Measurements from ENCODE around the gene AUTS2. TPM values are rescaled to one million over a fixed set of nuclear protein-coding genes. Genes with fewer than 3 reads are reported as not detected.

AUTS2 gene
- total and polyA plus RNA-seq, 9 of the 15 experiments (the other 6 are each of a cell fraction or from before 2014, with no cell fraction given), result 0.58 TPM; not detected in 8

DNA sequence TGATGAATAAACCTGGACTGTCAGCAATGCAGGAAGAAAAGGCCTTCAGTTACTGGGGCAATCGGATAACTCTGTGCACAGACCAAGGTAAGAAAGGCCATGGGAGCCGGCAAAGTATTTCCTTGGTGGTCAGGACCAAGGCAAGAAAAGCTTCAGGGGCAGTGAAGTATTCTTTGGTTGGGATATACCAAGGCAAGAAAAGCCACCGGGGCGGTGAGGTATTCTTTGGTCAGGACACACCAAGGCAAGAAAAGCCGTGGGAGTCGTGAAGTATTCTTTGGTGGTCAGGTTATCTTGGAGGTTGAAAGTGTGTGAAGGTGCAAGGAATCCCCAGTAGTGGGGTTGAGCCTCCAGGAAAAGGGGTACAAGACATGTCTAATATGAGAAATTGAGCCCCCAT lies 1238.7 kb downstream of the AUTS2 start (continued):
- no peak for TF ChIP-seq ZNF707 (CRISPR knock-in tag; conservative IDR thresholded peaks at IDR 0.05)
- TF ChIP-seq, protein P1, sequence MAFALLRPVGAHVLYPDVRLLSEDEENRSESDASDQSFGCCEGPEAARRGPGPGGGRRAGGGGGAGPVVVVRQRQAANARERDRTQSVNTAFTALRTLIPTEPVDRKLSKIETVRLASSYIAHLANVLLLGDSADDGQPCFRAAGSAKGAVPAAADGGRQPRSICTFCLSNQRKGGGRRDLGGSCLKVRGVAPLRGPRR (CRISPR knock-in tag; IDR thresholded peaks at IDR 0.05), result no peak
- TF ChIP-seq MECOM (CRISPR knock-in tag; IDR thresholded peaks at IDR 0.05), result no peak
- TF ChIP-seq EP400 (IDR thresholded peaks at IDR 0.05), result no peak
- TF ChIP-seq ZNF583 (CRISPR knock-in tag; IDR thresholded peaks at IDR 0.05), result no peak

- CTCF ChIA-PET (ENCODE audit: low intra/inter-chr PET ratio), result no interaction called here
These were observed 1239.3 kb downstream of the AUTS2 start for GRCh38 chr7:70837589-70837988.

More at GRCh38 chr7:70837589-70837988, 1239.3 kb downstream of the AUTS2 start:
- POLR2A ChIA-PET, result interaction anchor here (0.5 kb wide), 1 partner anchor 523 kb away, joined by 3 read pairs; no protein-coding TSS in a partner anchor
- no peak overlapping the region for H2AFZ ChIP-seq (ENCODE audit: low read depth, low read length)
- H4K20me1 ChIP-seq (replicated peaks; ENCODE audit: control insufficient read depth, insufficient read depth, low read length), result no peaks in the 10 kb centered on the region
- H3K9me1 ChIP-seq (ENCODE audit: control insufficient read depth, insufficient read depth, low read length), result no peaks in the 10 kb centered on the region
- H3K9me3 ChIP-seq (replicated peaks; ENCODE audit: control insufficient read depth, insufficient read depth, low read depth, low read length), result no peaks in the 10 kb centered on the region
- no peak overlapping the region for H3K27ac ChIP-seq (ENCODE audit: extremely low read depth, low read depth, low read length)
- FAIRE-seq, result no peak
- TF ChIP-seq TFAM (CRISPR knock-in tag; conservative IDR thresholded peaks at IDR 0.05) (no peak), POLR2H (tag; IDR thresholded peaks at IDR 0.05; ENCODE audit: low read depth) (no peak), SRSF3 (IDR thresholded peaks at IDR 0.05; ENCODE audit: insufficient read depth, low read length) (no peak), MBD2 (IDR thresholded peaks at IDR 0.05; ENCODE audit: borderline replicate concordance, low read depth) (no peak)
- WGBS (ENCODE audit: insufficient coverage, low coverage, missing lambda C conversion rate), result under 1% methylated on average over 4 of the region's 4 CpGs
- no peak overlapping the region for H3K4me3 ChIP-seq
- in situ Hi-C loops (cut with MboI) (no loop called here), intact Hi-C loops (cut with micrococcal nuclease) (no loop called here)
- no peaks in the 10 kb centered on the region; a peak in 1 of 5 replicates for H3K4me1 ChIP-seq (replicated peaks in 1 of 2; ENCODE audit: control insufficient read depth in 2 of 2, insufficient read depth in 2 of 2, low read length in 2 of 2)
- no peaks in the 10 kb centered on the region for H3K36me3 ChIP-seq (ENCODE audit: control insufficient read depth, insufficient read depth, low read length)
- H3K79me2 ChIP-seq (ENCODE audit: control insufficient read depth, insufficient read depth, low read length), result no peaks in the 10 kb centered on the region
- BruUV-seq (replicated peaks), result no TSS peak
- H3K9ac ChIP-seq (ENCODE audit: insufficient read depth in 1 of 2, low read depth in 2 of 2, low read length in 2 of 2), result no peak overlapping the region
- no peak for ATAC-seq
- H3K4me2 ChIP-seq (ENCODE audit: insufficient read depth, low read length), result no peak overlapping the region
- DNase-seq (ENCODE audit: extremely low read depth in 1 of 4, low spot score in 3 of 4), result no peak
- H3K27me3 ChIP-seq (ENCODE audit: control insufficient read depth in 2 of 2, insufficient read depth in 2 of 2, low read length in 2 of 2), result peaks cover 0 to 14% of the 10 kb centered on the region in 2 experiments; a peak in 3 of 5 replicates
